SK-N-SH (cell line): ENCODE data around the gene CUX1. TPM values are rescaled to one million over a fixed set of nuclear protein-coding genes. Genes with fewer than 3 reads are reported as not detected.

Experiments
- CTCF ChIA-PET: fragments of 300-600, 350-600 bp; formaldehyde crosslinking; extraction: SDS; loops from one replicate; lab custom pipeline; 2021; lab: Yijun Ruan, JAX
- POLR2A ChIA-PET: fragments of 350-600 bp; sonication (Branson Sonifier 250); formaldehyde crosslinking; extraction: SDS; loops from one replicate; lab custom pipeline; 2020; ENCODE audit warnings: antibody characterized with exemption, inconsistent platforms; lab: Yijun Ruan, JAX
- DNase-seq: peaks from one replicate; pipeline ENCODE4 v3.0.0; 2012
- H2AFZ ChIP-seq: fragments of 200-600 bp; sonication (generic); 2 replicates; pipeline ENCODE4 v1.8.1; 2016; ENCODE audit warnings: antibody characterized with exemption, mild to moderate bottlenecking, low read depth
- H3F3A ChIP-seq: fragments of 200-600 bp; sonication (generic); replicated peaks from 2 replicates; pipeline ENCODE3; 2016; ENCODE audit warnings: antibody characterized with exemption, mild to moderate bottlenecking; ENCODE audit not compliant: insufficient read depth
- H3K27ac ChIP-seq, 2 experiments: fragments of 200-500 bp in 1 of 2; fragments of 200-600 bp in 1 of 2; sonication (Bioruptor generic) in 1 of 2; sonication (generic), shearing (Covaris generic) in 1 of 2; 2 replicates each; pipeline versions ENCODE4 v1.5.1 to v1.6.1; 2014 to 2016; ENCODE audit warnings: low read depth in 2 of 2, inconsistent platforms in 1 of 2, low read length in 1 of 2, mild to moderate bottlenecking in 1 of 2, mixed read lengths in 1 of 2
- H3K27me3 ChIP-seq: fragments of 200-600 bp; sonication (generic), shearing (Covaris generic); 2 replicates; pipeline ENCODE4 v1.6.1; 2016; ENCODE audit warnings: mixed run types; ENCODE audit not compliant: insufficient read depth
- H3K36me3 ChIP-seq, 2 experiments: fragments of 200-500 bp in 1 of 2; fragments of 200-600 bp in 1 of 2; sonication (Bioruptor generic) in 1 of 2; sonication (generic) in 1 of 2; replicated peaks in 1 of 2; 2 replicates each; pipeline versions ENCODE3 to v1.5.1; 2014 to 2016; ENCODE audit warnings: low read length in 1 of 2, mild to moderate bottlenecking in 1 of 2; ENCODE audit not compliant: insufficient read depth in 2 of 2, control insufficient read depth in 1 of 2
- H3K4me1 ChIP-seq, 2 experiments: fragments of 200-500 bp in 1 of 2; fragments of 200-600 bp in 1 of 2; sonication (Bioruptor generic) in 1 of 2; sonication (generic), shearing (Covaris generic) in 1 of 2; 2 replicates each; pipeline versions ENCODE4 v1.5.1 to v1.6.1; 2014 to 2016; ENCODE audit warnings: low read depth in 1 of 2, low read length in 1 of 2, mixed run types in 1 of 2; ENCODE audit not compliant: insufficient read depth in 2 of 2, control insufficient read depth in 1 of 2
- H3K4me2 ChIP-seq: fragments of 200-600 bp; sonication (generic), shearing (Covaris generic); 2 replicates; pipeline ENCODE4 v1.6.1; 2017; ENCODE audit warnings: mixed run types
- H3K4me3 ChIP-seq, 2 experiments: fragments of 200-500 bp in 1 of 2; fragments of 200-600 bp in 1 of 2; sonication (Bioruptor generic) in 1 of 2; sonication (generic), shearing (Covaris generic) in 1 of 2; 2 replicates each; pipeline versions ENCODE4 v1.5.1 to v1.8.1; 2014 to 2016; ENCODE audit warnings: low read depth in 2 of 2, inconsistent platforms in 1 of 2, low read length in 1 of 2, mild to moderate bottlenecking in 1 of 2, mixed read lengths in 1 of 2, moderate library complexity in 1 of 2
- H3K79me2 ChIP-seq: fragments of 200-600 bp; sonication (generic); 2 replicates; pipeline ENCODE4 v1.8.1; 2017; ENCODE audit warnings: mild to moderate bottlenecking; ENCODE audit not compliant: insufficient read depth
- H3K9ac ChIP-seq: fragments of 200-600 bp; sonication (generic); 2 replicates; pipeline ENCODE4 v1.6.1; 2017; ENCODE audit warnings: mixed run types
- H3K9me2 ChIP-seq: fragments of 200-600 bp; sonication (generic); 2 replicates; pipeline ENCODE4 v1.6.1; 2017; ENCODE audit warnings: mixed run types
- H3K9me3 ChIP-seq: fragments of 200-600 bp; sonication (generic); 2 replicates; pipeline ENCODE4 v1.6.1; 2017; ENCODE audit warnings: mixed run types, mild to moderate bottlenecking, moderate library complexity
- H4K20me1 ChIP-seq: fragments of 200-600 bp; sonication (generic); 2 replicates; pipeline ENCODE4 v1.6.1; 2017; ENCODE audit warnings: mild to moderate bottlenecking, mixed run types; ENCODE audit not compliant: insufficient read depth
- CHD2 ChIP-seq: fragments of 150-350 bp; IDR thresholded peaks from 2 replicates; pipeline ENCODE4 v1.6.1; 2018; ENCODE audit warnings: low read length; ENCODE audit not compliant: partially characterized antibody
- ELF1 ChIP-seq: IDR thresholded peaks from 2 replicates; pipeline ENCODE4 v1.4.0; 2012
- FOXJ3 ChIP-seq: sonication (generic); formaldehyde crosslinking; IDR thresholded peaks from 2 replicates; pipeline ENCODE4 v1.5.1; 2020; ENCODE audit warnings: mild to moderate bottlenecking, missing genetic modification reagents
- GABPA ChIP-seq: IDR thresholded peaks from 2 replicates; pipeline ENCODE4 v1.4.0; 2012; ENCODE audit warnings: low read depth, mild to moderate bottlenecking
- IRF3 ChIP-seq: fragments of 150-350 bp; IDR thresholded peaks from 2 replicates; pipeline ENCODE4 v1.6.1; 2016; ENCODE audit warnings: mild to moderate bottlenecking, low read depth, low read length
- JUND ChIP-seq: IDR thresholded peaks from 2 replicates; pipeline ENCODE4 v1.4.0; 2012
- MAX ChIP-seq: IDR thresholded peaks from 2 replicates; pipeline ENCODE4 v1.4.0; 2012; ENCODE audit warnings: low read depth
- MXI1 ChIP-seq: IDR thresholded peaks from 2 replicates; pipeline ENCODE4 v1.6.1; 2012; ENCODE audit warnings: mild to moderate bottlenecking, low read depth, low read length, improper control_type of control experiment
- POLR2AphosphoS5 ChIP-seq: IDR thresholded peaks from 2 replicates; pipeline ENCODE4 v1.6.1; 2012; ENCODE audit warnings: low read depth, low read length
- RAD21 ChIP-seq: IDR thresholded peaks from 2 replicates; pipeline ENCODE4 v1.6.1; 2012; ENCODE audit warnings: mild to moderate bottlenecking, low read length
- RCOR1 ChIP-seq: fragments of 150-350 bp; IDR thresholded peaks from 2 replicates; pipeline ENCODE4 v1.6.1; 2017; ENCODE audit warnings: antibody characterized with exemption, low read length
- REST ChIP-seq: IDR thresholded peaks from 2 replicates; pipeline ENCODE4 v1.6.1; 2012; ENCODE audit warnings: mild to moderate bottlenecking, low read depth, low read length, moderate library complexity
- SMC3 ChIP-seq: IDR thresholded peaks from 2 replicates; pipeline ENCODE4 v1.6.1; 2012; ENCODE audit warnings: low read depth, low read length, improper control_type of control experiment
- USF2 ChIP-seq: fragments of 150-350 bp; IDR thresholded peaks from 2 replicates; pipeline ENCODE4 v1.6.1; 2017; ENCODE audit warnings: antibody characterized with exemption, low read length, low read depth, borderline replicate concordance
- WGBS: methylation state at CpG from one replicate; pipeline ENCODE4 v1.1.6; 2017; ENCODE audit warnings: low lambda C conversion rate; 5-methylcytosine and 5-hydroxymethylcytosine counted together
- polyA plus RNA-seq, 3 experiments: library from polyadenylated mRNA; depleted of rRNA; stranded (reverse); fragments of >200 nt; gene quantifications; 2 replicates each; pipeline ENCODE4 v1.2.3, GENCODE V29; 2012
- TF ChIP-seq, protein P1 (sequence below): fragments of 200-600 bp; sonication (generic); IDR thresholded peaks from 2 replicates; pipeline ENCODE4 v1.6.1; 2017; ENCODE audit warnings: antibody characterized with exemption, mild to moderate bottlenecking, moderate library complexity

The CUX1 gene
- polyA plus RNA-seq, 1 of the 3 experiments (the other 2 are of a cell fraction) = 68.6 TPM

DNA sequence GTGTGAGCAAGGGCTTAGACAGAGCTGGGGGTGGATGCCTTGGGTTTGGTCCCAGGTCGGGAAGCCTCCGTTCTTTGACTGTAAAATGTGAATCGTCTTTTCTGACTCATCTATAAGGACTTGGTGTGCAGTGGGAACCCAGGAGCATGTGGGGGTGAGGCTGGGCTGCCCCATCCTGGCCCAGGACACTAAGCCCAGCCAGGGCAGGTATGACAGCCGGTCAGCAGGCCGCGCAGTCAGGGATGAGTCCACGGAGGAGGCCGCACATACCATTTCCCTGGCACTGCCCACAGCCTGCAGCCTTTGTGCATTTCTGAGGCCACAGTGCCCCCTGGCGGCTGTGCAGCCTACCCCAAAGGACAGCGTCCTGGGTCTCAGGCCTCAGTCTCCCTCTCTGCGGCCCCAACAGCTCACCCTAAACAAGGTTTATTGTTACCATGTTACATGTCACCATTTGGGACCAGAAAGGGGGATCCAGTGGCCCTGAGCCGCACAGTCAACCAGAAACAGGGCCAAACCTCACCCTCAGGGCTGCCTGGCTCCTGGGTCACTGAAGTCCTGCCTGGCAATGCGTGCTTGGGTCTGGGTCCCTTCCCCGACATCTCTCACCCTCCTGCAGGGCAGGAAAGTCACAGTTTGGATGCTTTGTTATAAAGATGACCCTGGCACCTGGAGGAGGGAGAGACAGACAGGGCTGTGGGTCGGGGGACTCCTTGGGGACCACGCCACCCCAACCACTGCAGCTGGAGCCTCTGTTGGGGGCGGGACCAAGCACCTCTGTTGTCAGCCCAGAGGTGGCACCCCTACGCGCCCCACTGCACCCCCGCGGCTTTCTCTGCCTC lies 454.9 kb downstream of the CUX1 start:
- peak; percentile 95 for DNase-seq
- H3K4me1 ChIP-seq = peaks cover 0 to 22% of the 10 kb centered on the region in 2 experiments; a peak in 1 of 4 replicates
- H3K27me3 ChIP-seq = no peaks in the 10 kb centered on the region
- H3K36me3 ChIP-seq = no peaks in the 10 kb centered on the region
- CTCF ChIA-PET = interaction anchor here (0.6 to 7.9 kb wide), 69 partner anchors 10 to 882 kb away, joined by 3 to 119 read pairs (median 4); partner anchors contain the start of genes CUX1, PRKRIP1 and SH2B2
- no peak overlapping the region for H3K9ac ChIP-seq
- H3F3A ChIP-seq = no peaks in the 10 kb centered on the region
- H3K4me2 ChIP-seq = no peak overlapping the region
- TF ChIP-seq MXI1 (peak; percentile 59; the same call in 1 of the 2 replicates), SMC3 (peak; percentile 98), JUND (no peak), USF2 (no peak), CHD2 (peak; percentile 81), MAX (no peak), RAD21 (peak; percentile 99), REST (0 out of 2 replicates have a peak, but pooled peaks have one; percentile 4), RCOR1 (peak; percentile 62), FOXJ3 (CRISPR knock-in tag) (no peak), POLR2AphosphoS5 (no peak), IRF3 (no peak), ELF1 (no peak), GABPA (no peak)
- TF ChIP-seq, protein P1, sequence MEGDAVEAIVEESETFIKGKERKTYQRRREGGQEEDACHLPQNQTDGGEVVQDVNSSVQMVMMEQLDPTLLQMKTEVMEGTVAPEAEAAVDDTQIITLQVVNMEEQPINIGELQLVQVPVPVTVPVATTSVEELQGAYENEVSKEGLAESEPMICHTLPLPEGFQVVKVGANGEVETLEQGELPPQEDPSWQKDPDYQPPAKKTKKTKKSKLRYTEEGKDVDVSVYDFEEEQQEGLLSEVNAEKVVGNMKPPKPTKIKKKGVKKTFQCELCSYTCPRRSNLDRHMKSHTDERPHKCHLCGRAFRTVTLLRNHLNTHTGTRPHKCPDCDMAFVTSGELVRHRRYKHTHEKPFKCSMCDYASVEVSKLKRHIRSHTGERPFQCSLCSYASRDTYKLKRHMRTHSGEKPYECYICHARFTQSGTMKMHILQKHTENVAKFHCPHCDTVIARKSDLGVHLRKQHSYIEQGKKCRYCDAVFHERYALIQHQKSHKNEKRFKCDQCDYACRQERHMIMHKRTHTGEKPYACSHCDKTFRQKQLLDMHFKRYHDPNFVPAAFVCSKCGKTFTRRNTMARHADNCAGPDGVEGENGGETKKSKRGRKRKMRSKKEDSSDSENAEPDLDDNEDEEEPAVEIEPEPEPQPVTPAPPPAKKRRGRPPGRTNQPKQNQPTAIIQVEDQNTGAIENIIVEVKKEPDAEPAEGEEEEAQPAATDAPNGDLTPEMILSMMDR = peak; percentile 100
- TF ChIP-seq, all 33 proteins: peak for 7
- no peak overlapping the region for H2AFZ ChIP-seq
- H3K4me3 ChIP-seq = no peak overlapping the region; a peak in 1 of 4 replicates
- H3K9me2 ChIP-seq = no peaks in the 10 kb centered on the region
- H3K27ac ChIP-seq = no peak overlapping the region
- 40% methylated on average over 17 of the region's 21 CpGs for WGBS
- H3K9me3 ChIP-seq = no peaks in the 10 kb centered on the region
- POLR2A ChIA-PET = interaction anchor here (0.5 kb wide), 1 partner anchor 409 kb away, joined by 5 read pairs; no protein-coding TSS in a partner anchor
- H3K79me2 ChIP-seq = no peaks in the 10 kb centered on the region
- H4K20me1 ChIP-seq = no peaks in the 10 kb centered on the region; the same call in 1 of the 2 replicates
